HEK293 (cell line): ENCODE measurements around the gene FXYD4.
A peak's percentile ranks its signal among the peaks of the same experiment; 100 is the strongest.

Source experiments
- ATF2 ChIP-seq: fragments of 450-650 bp; formaldehyde crosslinking; IDR thresholded peaks from 2 replicates; pipeline ENCODE4 v1.5.1; 2016; ENCODE audit warnings: missing biosample characterization, missing genetic modification characterization, low read depth
- GFI1B ChIP-seq: fragments of 450-650 bp; formaldehyde crosslinking; IDR thresholded peaks from 2 replicates; pipeline ENCODE4 v1.5.1; 2016; ENCODE audit warnings: missing biosample characterization, missing genetic modification characterization
- GLIS2 ChIP-seq: fragments of 450-650 bp; formaldehyde crosslinking; IDR thresholded peaks from 2 replicates; pipeline ENCODE4 v1.5.1; 2016; ENCODE audit warnings: missing biosample characterization, missing genetic modification characterization
- HOXA7 ChIP-seq: sonication (generic); formaldehyde crosslinking; IDR thresholded peaks from 2 replicates; pipeline ENCODE4 v1.8.1; 2022; ENCODE audit warnings: missing genetic modification reagents, borderline replicate concordance
- PRDM10 ChIP-seq: fragments of 450-650 bp; formaldehyde crosslinking; IDR thresholded peaks from 2 replicates; pipeline ENCODE4 v1.5.1; 2016; ENCODE audit warnings: missing biosample characterization, missing genetic modification characterization
- SP2 ChIP-seq: fragments of 450-650 bp; formaldehyde crosslinking; IDR thresholded peaks from 2 replicates; pipeline ENCODE4 v1.5.1; 2016; ENCODE audit warnings: missing biosample characterization, missing genetic modification characterization
- SP7 ChIP-seq: fragments of 450-650 bp; formaldehyde crosslinking; IDR thresholded peaks from 2 replicates; pipeline ENCODE4 v1.5.1; 2016; ENCODE audit warnings: missing biosample characterization, missing genetic modification characterization
- ZFP41 ChIP-seq: fragments of 450-650 bp; formaldehyde crosslinking; IDR thresholded peaks from 2 replicates; pipeline ENCODE4 v1.5.1; 2016; ENCODE audit warnings: missing biosample characterization, missing genetic modification characterization, borderline replicate concordance
- ZFP69B ChIP-seq: fragments of 450-650 bp; formaldehyde crosslinking; IDR thresholded peaks from 2 replicates; pipeline ENCODE4 v1.5.1; 2016; ENCODE audit warnings: missing biosample characterization, missing genetic modification characterization
- ZNF175 ChIP-seq: fragments of 450-650 bp; formaldehyde crosslinking; IDR thresholded peaks from 2 replicates; pipeline ENCODE4 v1.5.1; 2016; ENCODE audit warnings: missing biosample characterization, missing genetic modification characterization
- ZNF2 ChIP-seq: fragments of 450-650 bp; formaldehyde crosslinking; IDR thresholded peaks from 2 replicates; pipeline ENCODE4 v1.5.1; 2016; ENCODE audit warnings: missing biosample characterization, missing genetic modification characterization
- ZNF266 ChIP-seq: fragments of 450-650 bp; formaldehyde crosslinking; IDR thresholded peaks from 2 replicates; pipeline ENCODE4 v1.5.1; 2016; ENCODE audit warnings: missing biosample characterization, missing genetic modification characterization, low read depth
- ZNF292 ChIP-seq: fragments of 450-650 bp; formaldehyde crosslinking; IDR thresholded peaks from 2 replicates; pipeline ENCODE4 v1.5.1; 2016; ENCODE audit warnings: low read depth, missing biosample characterization, missing genetic modification characterization, borderline replicate concordance
- ZNF335 ChIP-seq: fragments of 450-650 bp; formaldehyde crosslinking; conservative IDR thresholded peaks from 2 replicates; pipeline ENCODE4 v1.5.1; 2016; ENCODE audit warnings: missing biosample characterization, missing genetic modification characterization
- ZNF501 ChIP-seq: fragments of 450-650 bp; formaldehyde crosslinking; IDR thresholded peaks from 2 replicates; pipeline ENCODE4 v1.5.1; 2016; ENCODE audit warnings: missing biosample characterization, missing genetic modification characterization
- ZNF510 ChIP-seq: fragments of 450-650 bp; formaldehyde crosslinking; IDR thresholded peaks from 2 replicates; pipeline ENCODE4 v1.5.1; 2018; ENCODE audit warnings: mild to moderate bottlenecking, missing genetic modification characterization, missing biosample characterization; ENCODE audit not compliant: insufficient replicate concordance
- ZNF514 ChIP-seq: fragments of 450-650 bp; formaldehyde crosslinking; IDR thresholded peaks from 2 replicates; pipeline ENCODE4 v1.5.1; 2016; ENCODE audit warnings: missing biosample characterization, missing genetic modification characterization
- ZNF518A ChIP-seq: fragments of 450-650 bp; formaldehyde crosslinking; conservative IDR thresholded peaks from 2 replicates; pipeline ENCODE4 v1.5.1; 2016; ENCODE audit warnings: low read depth, missing biosample characterization, missing genetic modification characterization
- ZNF530 ChIP-seq: fragments of 450-650 bp; formaldehyde crosslinking; IDR thresholded peaks from 2 replicates; pipeline ENCODE4 v1.5.1; 2016; ENCODE audit warnings: low read depth, missing biosample characterization, missing genetic modification characterization
- ZNF629 ChIP-seq: fragments of 450-650 bp; formaldehyde crosslinking; IDR thresholded peaks from 2 replicates; pipeline ENCODE4 v1.5.1; 2017; ENCODE audit warnings: missing biosample characterization, missing genetic modification characterization
- ZNF776 ChIP-seq: fragments of 450-650 bp; formaldehyde crosslinking; IDR thresholded peaks from 2 replicates; pipeline ENCODE4 v1.5.0; 2017; ENCODE audit warnings: missing biosample characterization, missing genetic modification characterization, borderline replicate concordance
- ZNF777 ChIP-seq: fragments of 450-650 bp; formaldehyde crosslinking; IDR thresholded peaks from 2 replicates; pipeline ENCODE4 v1.5.1; 2017; ENCODE audit warnings: missing biosample characterization, missing genetic modification characterization, borderline replicate concordance
- ZNF785 ChIP-seq: fragments of 450-650 bp; formaldehyde crosslinking; IDR thresholded peaks from 2 replicates; pipeline ENCODE4 v1.5.1; 2016; ENCODE audit warnings: missing biosample characterization, missing genetic modification characterization
- ZSCAN30 ChIP-seq: fragments of 450-650 bp; IDR thresholded peaks from 2 replicates; pipeline ENCODE4 v1.5.1; 2018; ENCODE audit warnings: missing biosample characterization, mild to moderate bottlenecking, missing genetic modification characterization, moderate library complexity
- TF ChIP-seq, protein P1 (sequence below): fragments of 450-650 bp; formaldehyde crosslinking; IDR thresholded peaks from 2 replicates; pipeline ENCODE4 v1.5.1; 2017; ENCODE audit warnings: missing biosample characterization, missing genetic modification characterization
- TF ChIP-seq, protein P2 (sequence below): fragments of 450-650 bp; formaldehyde crosslinking; IDR thresholded peaks from 2 replicates; pipeline ENCODE4 v1.5.0; 2017; ENCODE audit warnings: missing biosample characterization, missing genetic modification characterization, borderline replicate concordance

The FXYD4 gene

DNA sequence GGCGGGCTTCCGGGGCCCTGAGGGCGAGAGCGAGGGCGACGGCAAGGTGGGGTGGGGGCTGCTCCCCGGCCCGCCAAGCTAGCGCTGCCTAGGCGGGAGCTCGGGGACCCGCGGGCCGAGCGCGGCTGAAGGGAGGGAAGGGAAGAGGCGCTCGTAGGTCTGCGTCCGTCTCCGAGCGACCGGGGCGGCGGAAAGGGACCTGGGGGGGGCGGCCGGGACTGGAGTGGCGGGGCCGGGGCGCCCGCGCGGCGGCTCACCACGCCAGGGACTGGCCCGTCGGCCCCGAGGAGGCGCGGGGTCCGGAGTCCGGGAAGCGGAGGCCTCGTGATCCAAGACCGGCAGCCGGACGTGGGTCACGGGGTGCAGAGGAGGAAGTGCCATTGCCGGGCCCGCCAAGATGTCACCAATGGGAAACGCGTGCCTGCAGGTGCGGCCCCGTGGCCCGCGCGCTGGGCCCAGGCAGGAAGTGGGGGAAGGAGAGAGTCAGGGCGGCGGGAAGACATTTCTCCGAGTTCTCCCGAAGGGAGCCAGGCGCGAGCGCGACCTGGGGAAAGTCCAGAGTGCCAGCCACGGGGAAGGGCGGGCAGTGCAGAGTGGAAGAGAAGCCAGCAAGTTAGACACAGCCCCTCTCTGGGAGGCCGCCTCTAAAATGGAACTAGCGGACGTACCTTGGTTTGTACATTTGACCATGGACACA, 25.6 kb downstream of the FXYD4 start (continued):
- TF ChIP-seq ZNF510: no peak
- TF ChIP-seq GLIS2 (tag by site-specific recombination): peak; percentile 53
- TF ChIP-seq ZNF2: no peak
- TF ChIP-seq SP2 (tag by site-specific recombination): peak; percentile 97
- peak; percentile 54 for TF ChIP-seq ZNF335 (tag by site-specific recombination)
- no peak for TF ChIP-seq ZNF776 (tag by site-specific recombination)
- peak; percentile 81; the same call in 1 of the 2 replicates for TF ChIP-seq ZNF501 (tag by site-specific recombination)
- peak; percentile 57 for TF ChIP-seq PRDM10 (tag by site-specific recombination)
- TF ChIP-seq ZSCAN30 (tag by site-specific recombination): peak; percentile 85
- TF ChIP-seq, protein P1, sequence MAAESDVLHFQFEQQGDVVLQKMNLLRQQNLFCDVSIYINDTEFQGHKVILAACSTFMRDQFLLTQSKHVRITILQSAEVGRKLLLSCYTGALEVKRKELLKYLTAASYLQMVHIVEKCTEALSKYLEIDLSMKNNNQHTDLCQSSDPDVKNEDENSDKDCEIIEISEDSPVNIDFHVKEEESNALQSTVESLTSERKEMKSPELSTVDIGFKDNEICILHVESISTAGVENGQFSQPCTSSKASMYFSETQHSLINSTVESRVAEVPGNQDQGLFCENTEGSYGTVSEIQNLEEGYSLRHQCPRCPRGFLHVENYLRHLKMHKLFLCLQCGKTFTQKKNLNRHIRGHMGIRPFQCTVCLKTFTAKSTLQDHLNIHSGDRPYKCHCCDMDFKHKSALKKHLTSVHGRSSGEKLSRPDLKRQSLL (tag by site-specific recombination): 0 out of 2 replicates have a peak, but pooled peaks have one; percentile 57
- no peak for TF ChIP-seq ZNF514 (tag by site-specific recombination)
- no peak for TF ChIP-seq ZNF175
- TF ChIP-seq ZNF530 (tag by site-specific recombination): no peak
- TF ChIP-seq, protein P2, sequence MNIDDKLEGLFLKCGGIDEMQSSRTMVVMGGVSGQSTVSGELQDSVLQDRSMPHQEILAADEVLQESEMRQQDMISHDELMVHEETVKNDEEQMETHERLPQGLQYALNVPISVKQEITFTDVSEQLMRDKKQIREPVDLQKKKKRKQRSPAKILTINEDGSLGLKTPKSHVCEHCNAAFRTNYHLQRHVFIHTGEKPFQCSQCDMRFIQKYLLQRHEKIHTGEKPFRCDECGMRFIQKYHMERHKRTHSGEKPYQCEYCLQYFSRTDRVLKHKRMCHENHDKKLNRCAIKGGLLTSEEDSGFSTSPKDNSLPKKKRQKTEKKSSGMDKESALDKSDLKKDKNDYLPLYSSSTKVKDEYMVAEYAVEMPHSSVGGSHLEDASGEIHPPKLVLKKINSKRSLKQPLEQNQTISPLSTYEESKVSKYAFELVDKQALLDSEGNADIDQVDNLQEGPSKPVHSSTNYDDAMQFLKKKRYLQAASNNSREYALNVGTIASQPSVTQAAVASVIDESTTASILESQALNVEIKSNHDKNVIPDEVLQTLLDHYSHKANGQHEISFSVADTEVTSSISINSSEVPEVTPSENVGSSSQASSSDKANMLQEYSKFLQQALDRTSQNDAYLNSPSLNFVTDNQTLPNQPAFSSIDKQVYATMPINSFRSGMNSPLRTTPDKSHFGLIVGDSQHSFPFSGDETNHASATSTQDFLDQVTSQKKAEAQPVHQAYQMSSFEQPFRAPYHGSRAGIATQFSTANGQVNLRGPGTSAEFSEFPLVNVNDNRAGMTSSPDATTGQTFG (tag by site-specific recombination): no peak
- no peak for TF ChIP-seq HOXA7 (CRISPR knock-in tag)
- TF ChIP-seq ZFP69B (tag by site-specific recombination): peak; percentile 98
- no peak for TF ChIP-seq ZNF777 (tag by site-specific recombination)
- no peak for TF ChIP-seq ATF2 (tag by site-specific recombination)
- TF ChIP-seq ZNF518A (tag by site-specific recombination): no peak
- TF ChIP-seq SP7: peak; percentile 76
- TF ChIP-seq ZNF785: no peak
- no peak for TF ChIP-seq ZFP41 (tag by site-specific recombination)
- TF ChIP-seq GFI1B (tag by site-specific recombination): no peak
- TF ChIP-seq ZNF292 (tag by site-specific recombination): no peak
- peak; percentile 76 for TF ChIP-seq ZNF629 (tag by site-specific recombination)
- no peak for TF ChIP-seq ZNF266 (tag by site-specific recombination)
